ENCODE data around the gene ABHD17A.

Gene ABHD17A

GRCh38 chr19:1862424-1863327 is 22.6 kb downstream of the ABHD17A start:
- TF ChIP-seq PATZ1 (CRISPR knock-in tag; IDR thresholded peaks at IDR 0.05; ENCODE audit: borderline replicate concordance): 0 out of 2 replicates have a peak, but pooled peaks have one; percentile 20
- no peak for TF ChIP-seq CSDC2 (CRISPR knock-in tag; IDR thresholded peaks at IDR 0.05)
- TF ChIP-seq PPARA (CRISPR knock-in tag; IDR thresholded peaks at IDR 0.05; ENCODE audit: borderline replicate concordance): no peak
- no peak for ATAC-seq

- no peak for ATAC-seq
- TF ChIP-seq ZFP3 (CRISPR knock-in tag; IDR thresholded peaks at IDR 0.05) (no peak), ZNF565 (CRISPR knock-in tag; conservative IDR thresholded peaks at IDR 0.05; ENCODE audit: low read depth) (no peak), CREB5 (CRISPR knock-in tag; IDR thresholded peaks at IDR 0.05; ENCODE audit: low read depth) (no peak), ZNF8 (CRISPR knock-in tag; IDR thresholded peaks at IDR 0.05) (no peak), TCF4 (CRISPR knock-in tag; IDR thresholded peaks at IDR 0.05; ENCODE audit: borderline replicate concordance) (no peak), ARNTL (CRISPR knock-in tag; IDR thresholded peaks at IDR 0.05; ENCODE audit: borderline replicate concordance, low read depth) (no peak), RARB (CRISPR knock-in tag; IDR thresholded peaks at IDR 0.05) (no peak), TSHZ2 (CRISPR knock-in tag; IDR thresholded peaks at IDR 0.05) (no peak), OSR1 (CRISPR knock-in tag; IDR thresholded peaks at IDR 0.05) (no peak), ESRRG (CRISPR knock-in tag; IDR thresholded peaks at IDR 0.05) (no peak), POU6F1 (CRISPR knock-in tag; IDR thresholded peaks at IDR 0.05; ENCODE audit: borderline replicate concordance, low read depth) (no peak)
Observed at GRCh38 chr19:1862068-1862423, 23.2 kb downstream of the ABHD17A start.

GRCh38 chr19:1861599-1862031 is 23.7 kb downstream of the ABHD17A start:
- no peak for ATAC-seq
- TF ChIP-seq POU6F1 (CRISPR knock-in tag; IDR thresholded peaks at IDR 0.05; ENCODE audit: borderline replicate concordance, low read depth) (no peak), ISL1 (CRISPR knock-in tag; IDR thresholded peaks at IDR 0.05) (no peak), ZNF565 (CRISPR knock-in tag; conservative IDR thresholded peaks at IDR 0.05; ENCODE audit: low read depth) (no peak), CREB5 (CRISPR knock-in tag; IDR thresholded peaks at IDR 0.05; ENCODE audit: low read depth) (no peak), GLIS3 (CRISPR knock-in tag; IDR thresholded peaks at IDR 0.05) (no peak), RARB (CRISPR knock-in tag; IDR thresholded peaks at IDR 0.05) (no peak), ZNF8 (CRISPR knock-in tag; IDR thresholded peaks at IDR 0.05) (no peak), BACH2 (CRISPR knock-in tag; IDR thresholded peaks at IDR 0.05; ENCODE audit: borderline replicate concordance) (no peak), PATZ1 (CRISPR knock-in tag; IDR thresholded peaks at IDR 0.05; ENCODE audit: borderline replicate concordance) (no peak), SNAI2 (CRISPR knock-in tag; IDR thresholded peaks at IDR 0.05) (no peak), CSRNP3 (CRISPR knock-in tag; IDR thresholded peaks at IDR 0.05) (no peak), ARNTL (CRISPR knock-in tag; IDR thresholded peaks at IDR 0.05; ENCODE audit: borderline replicate concordance, low read depth) (no peak), TCF4 (CRISPR knock-in tag; IDR thresholded peaks at IDR 0.05; ENCODE audit: borderline replicate concordance) (no peak), OSR1 (CRISPR knock-in tag; IDR thresholded peaks at IDR 0.05) (no peak), ZNF70 (CRISPR knock-in tag; IDR thresholded peaks at IDR 0.05) (no peak), ESRRG (CRISPR knock-in tag; IDR thresholded peaks at IDR 0.05) (no peak), PPARA (CRISPR knock-in tag; IDR thresholded peaks at IDR 0.05; ENCODE audit: borderline replicate concordance) (no peak), ZFP30 (CRISPR knock-in tag; IDR thresholded peaks at IDR 0.05) (no peak)
